ENCODE measurements around the gene DAG1.
A peak's percentile ranks its signal among the peaks of the same experiment; 100 is the strongest.

The DAG1 gene

DNA sequence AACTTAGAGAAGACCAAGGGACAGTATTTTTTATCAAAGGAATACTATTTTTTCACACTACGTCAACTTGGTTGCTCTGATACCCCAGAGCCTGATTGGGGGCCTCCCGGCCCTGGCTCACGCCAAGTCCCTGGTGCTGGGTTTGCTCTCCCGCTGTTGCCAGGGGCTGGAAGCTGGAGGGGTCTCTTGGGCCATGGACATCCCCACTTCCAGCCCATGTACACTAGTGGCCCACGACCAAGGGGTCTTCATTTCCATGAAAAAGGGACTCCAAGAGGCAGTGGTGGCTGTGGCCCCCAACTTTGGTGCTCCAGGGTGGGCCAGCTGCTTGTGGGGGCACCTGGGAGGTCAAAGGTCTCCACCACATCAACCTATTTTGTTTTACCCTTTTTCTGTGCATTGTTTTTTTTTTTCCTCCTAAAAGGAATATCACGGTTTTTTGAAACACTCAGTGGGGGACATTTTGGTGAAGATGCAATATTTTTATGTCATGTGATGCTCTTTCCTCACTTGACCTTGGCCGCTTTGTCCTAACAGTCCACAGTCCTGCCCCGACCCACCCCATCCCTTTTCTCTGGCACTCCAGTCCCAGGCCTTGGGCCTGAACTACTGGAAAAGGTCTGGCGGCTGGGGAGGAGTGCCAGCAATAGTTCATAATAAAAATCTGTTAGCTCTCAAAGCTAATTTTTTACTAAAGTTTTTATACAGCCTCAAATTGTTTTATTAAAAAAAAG, 63.9 kb downstream of the DAG1 start:
- TF ChIP-seq, protein P1, sequence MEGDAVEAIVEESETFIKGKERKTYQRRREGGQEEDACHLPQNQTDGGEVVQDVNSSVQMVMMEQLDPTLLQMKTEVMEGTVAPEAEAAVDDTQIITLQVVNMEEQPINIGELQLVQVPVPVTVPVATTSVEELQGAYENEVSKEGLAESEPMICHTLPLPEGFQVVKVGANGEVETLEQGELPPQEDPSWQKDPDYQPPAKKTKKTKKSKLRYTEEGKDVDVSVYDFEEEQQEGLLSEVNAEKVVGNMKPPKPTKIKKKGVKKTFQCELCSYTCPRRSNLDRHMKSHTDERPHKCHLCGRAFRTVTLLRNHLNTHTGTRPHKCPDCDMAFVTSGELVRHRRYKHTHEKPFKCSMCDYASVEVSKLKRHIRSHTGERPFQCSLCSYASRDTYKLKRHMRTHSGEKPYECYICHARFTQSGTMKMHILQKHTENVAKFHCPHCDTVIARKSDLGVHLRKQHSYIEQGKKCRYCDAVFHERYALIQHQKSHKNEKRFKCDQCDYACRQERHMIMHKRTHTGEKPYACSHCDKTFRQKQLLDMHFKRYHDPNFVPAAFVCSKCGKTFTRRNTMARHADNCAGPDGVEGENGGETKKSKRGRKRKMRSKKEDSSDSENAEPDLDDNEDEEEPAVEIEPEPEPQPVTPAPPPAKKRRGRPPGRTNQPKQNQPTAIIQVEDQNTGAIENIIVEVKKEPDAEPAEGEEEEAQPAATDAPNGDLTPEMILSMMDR (IDR thresholded peaks at IDR 0.05; ENCODE audit: borderline replicate concordance, insufficient read depth, low read depth, low read length): no peak
- H3K4me3 ChIP-seq (ENCODE audit: low read depth, low read length): no peak overlapping the region

DNA sequence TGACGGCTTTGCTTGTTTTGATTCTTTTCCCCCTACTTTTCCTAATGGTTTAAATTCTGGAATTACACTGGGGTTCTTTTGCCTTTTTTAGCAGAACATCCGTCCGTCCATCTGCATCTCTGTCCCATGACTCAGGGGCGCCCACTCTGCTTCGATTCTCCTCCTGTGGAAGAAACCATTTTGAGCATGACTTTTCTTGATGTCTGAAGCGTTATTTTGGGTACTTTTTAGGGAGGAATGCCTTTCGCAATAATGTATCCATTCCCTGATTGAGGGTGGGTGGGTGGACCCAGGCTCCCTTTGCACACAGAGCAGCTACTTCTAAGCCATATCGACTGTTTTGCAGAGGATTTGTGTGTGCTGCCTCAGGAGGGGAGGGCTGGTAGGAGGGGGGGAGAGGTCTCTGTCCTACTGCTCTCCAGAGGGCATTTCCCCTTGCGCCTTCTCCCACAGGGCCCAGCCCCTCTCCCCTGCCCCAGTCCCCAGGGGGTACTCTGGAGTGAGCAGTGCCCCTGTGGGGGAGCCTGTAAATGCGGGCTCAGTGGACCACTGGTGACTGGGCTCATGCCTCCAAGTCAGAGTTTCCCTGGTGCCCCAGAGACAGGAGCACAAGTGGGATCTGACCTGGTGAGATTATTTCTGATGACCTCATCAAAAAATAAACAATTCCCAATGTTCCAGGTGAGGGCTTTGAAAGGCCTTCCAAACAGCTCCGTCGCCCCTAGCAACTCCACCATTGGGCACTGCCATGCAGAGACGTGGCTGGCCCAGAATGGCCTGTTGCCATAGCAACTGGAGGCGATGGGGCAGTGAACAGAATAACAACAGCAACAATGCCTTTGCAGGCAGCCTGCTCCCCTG, 64.7 kb downstream of the DAG1 start:
- TF ChIP-seq, protein P1 (IDR thresholded peaks at IDR 0.05; ENCODE audit: borderline replicate concordance, insufficient read depth, low read depth, low read length): no peak
- no peak overlapping the region for H3K4me3 ChIP-seq (ENCODE audit: low read depth, low read length)

DNA sequence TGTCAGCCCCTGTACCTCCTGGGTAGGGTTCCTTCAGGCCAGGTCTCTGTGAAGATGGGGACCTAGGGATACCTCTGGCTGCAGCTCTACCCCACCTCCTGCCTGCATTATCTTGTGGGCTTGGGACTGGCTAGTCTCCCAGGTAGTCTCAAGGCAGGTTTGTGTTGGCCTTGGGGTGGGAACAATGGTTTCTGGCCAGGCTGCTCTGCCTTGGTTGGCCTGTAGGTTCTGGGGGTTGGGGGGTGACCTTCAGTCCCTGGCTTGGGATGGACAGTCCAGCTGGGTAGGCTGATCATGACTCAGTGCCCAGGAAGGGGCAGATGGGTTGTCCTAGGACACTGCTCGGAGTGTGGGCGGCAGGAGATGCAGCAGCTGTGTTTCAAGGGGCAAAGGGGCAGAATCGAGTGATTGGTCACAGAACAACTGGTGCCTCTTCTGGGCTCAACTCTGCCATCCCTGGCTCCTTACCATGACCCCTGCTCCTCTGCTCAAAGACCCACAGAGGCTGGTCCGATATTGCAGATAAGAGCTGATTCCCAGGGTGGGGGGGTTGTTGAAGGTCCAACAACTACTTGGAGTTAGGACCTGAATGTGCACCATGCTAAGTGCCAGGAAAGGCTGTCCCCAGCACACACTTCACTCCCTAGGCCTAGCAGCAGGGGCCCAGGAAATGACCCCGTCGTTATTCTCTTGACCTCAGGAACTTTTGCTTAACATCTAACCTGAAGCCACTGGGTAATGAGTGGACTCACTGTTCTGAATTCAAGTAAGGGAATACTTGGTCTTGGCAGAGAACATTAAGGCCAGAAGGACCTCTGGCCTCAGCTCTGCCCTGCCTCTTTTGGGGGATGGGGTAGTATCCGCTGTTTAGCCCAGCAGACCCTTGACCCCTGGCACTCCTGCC, 66.2 kb downstream of the DAG1 start:
- TF ChIP-seq, protein P1 (IDR thresholded peaks at IDR 0.05; ENCODE audit: borderline replicate concordance, insufficient read depth, low read depth, low read length): no peak
- no peak overlapping the region for H3K4me3 ChIP-seq (ENCODE audit: low read depth, low read length)

DNA sequence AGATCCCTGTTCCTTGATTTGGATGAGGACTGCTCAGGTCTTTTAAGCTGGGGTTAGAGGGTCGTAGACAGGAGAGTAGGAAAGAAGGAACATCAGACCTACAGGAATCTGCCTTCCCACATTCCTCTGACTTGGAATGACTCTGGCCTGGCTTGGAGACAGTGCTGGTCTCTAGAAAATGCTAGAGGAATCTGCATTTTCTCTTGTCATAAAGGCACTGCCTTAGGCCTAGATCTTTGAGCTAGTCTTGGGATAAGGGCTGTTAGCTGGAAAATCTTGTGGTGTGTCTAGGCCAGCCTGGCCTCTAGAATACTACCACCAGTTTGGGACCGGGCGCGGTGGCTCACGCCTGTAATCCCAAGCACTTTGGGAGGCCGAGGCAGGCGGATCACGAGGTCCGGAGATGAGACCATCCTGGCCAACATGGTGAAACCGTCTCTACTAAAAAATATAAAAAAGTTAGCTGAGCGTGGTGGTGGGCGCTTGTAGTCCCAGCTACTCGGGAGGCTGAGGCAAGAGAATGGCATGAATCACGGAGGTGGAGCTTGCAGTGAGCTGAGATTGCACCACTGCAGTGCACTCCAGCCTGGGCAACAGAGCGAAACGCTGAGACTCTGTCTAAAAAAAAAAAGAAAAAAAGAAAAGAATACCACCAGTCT, 66.9 kb downstream of the DAG1 start:
- TF ChIP-seq, protein P1 (IDR thresholded peaks at IDR 0.05; ENCODE audit: borderline replicate concordance, insufficient read depth, low read depth, low read length): no peak
- H3K4me3 ChIP-seq (ENCODE audit: low read depth, low read length): no peak overlapping the region

DNA sequence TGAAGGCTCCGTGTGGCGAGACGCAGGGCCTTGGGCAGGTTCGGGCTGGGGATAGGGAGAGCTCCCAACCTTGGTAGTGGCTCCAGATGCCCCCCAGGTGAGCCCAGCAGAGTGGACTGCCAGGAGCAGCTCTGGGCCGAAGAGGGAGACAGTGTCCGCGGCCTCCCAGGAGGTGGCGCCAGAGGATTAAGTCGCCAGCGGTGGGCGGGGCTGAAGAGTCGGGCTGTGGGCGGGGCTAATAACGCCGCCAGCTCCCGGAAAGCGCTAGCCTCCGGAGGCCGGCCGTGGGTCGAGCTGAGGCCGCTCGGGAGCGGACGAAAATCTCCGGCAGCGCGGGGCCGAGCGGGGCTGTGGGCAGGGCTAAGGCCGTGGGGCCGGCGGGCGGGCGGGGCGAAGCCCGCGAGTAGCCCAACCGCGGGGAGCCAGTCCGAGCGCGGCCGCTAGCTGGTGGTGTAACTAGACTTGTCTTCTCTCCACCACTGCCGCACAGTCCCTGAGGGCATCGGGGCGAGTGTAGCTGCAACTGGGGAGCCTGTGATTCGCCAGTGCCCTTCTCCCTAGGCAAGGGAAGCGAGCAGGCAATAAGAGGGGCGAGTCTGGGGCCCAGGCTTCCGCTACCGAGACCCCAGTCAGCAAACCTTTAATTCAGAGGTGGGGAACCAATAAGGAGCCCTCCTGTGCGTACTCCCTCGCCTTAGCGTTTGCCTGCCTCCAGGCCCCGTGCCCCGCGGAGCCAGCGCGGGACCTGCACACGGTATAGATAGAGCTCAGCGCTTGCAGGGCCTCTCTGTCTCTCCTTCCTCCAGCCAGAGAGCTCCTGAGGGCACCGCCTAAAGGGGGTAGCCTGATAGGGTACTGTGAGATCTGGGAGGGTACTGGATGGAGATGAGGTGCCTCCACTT, 69.8 kb downstream of the DAG1 start:
- TF ChIP-seq, protein P1 (IDR thresholded peaks at IDR 0.05; ENCODE audit: borderline replicate concordance, insufficient read depth, low read depth, low read length): peak; percentile 91
- peak overlapping the region; percentile 52 for H3K4me3 ChIP-seq (ENCODE audit: low read depth, low read length)

All from GM12875 (cell line).